Medulla oblongata (tissue), 1 donor: ENCODE results near the gene ATF7.
A peak's percentile ranks its signal among the peaks of the same experiment; 100 is the strongest.

Experiments
- DNase-seq: peaks from one replicate; pipeline ENCODE4 v3.0.0-alpha.2; 2015; ENCODE audit errors: extremely low spot score

The ATF7 gene

GRCh38 chr12:53596920-53597363, 29.2 kb downstream of the ATF7 start:
- no peak for DNase-seq

GRCh38 chr12:53594897-53595615, 31.1 kb downstream of the ATF7 start:
- DNase-seq = no peak

- DNase-seq = no peak
These were observed 32.5 kb downstream of the ATF7 start for GRCh38 chr12:53593707-53594106.

- DNase-seq = no peak
These were observed 33.2 kb downstream of the ATF7 start for GRCh38 chr12:53593031-53593430.

GRCh38 chr12:53592426-53592825, 33.8 kb downstream of the ATF7 start:
- no peak for DNase-seq

- peak; percentile 69 for DNase-seq
These were observed 34.6 kb downstream of the ATF7 start for GRCh38 chr12:53591301-53592206.

- DNase-seq = no peak
These were observed 35.5 kb downstream of the ATF7 start for GRCh38 chr12:53590652-53591051.

- no peak for DNase-seq
These were observed 36.3 kb downstream of the ATF7 start for GRCh38 chr12:53589915-53590314.

- no peak for DNase-seq
These were observed 36.8 kb downstream of the ATF7 start for GRCh38 chr12:53589423-53589822.

GRCh38 chr12:53588123-53588522, 38.1 kb downstream of the ATF7 start:
- DNase-seq = no peak

GRCh38 chr12:53586745-53587144, 39.4 kb downstream of the ATF7 start:
- no peak for DNase-seq

- no peak for DNase-seq
These were observed 40.6 kb downstream of the ATF7 start for GRCh38 chr12:53585448-53586125.

- DNase-seq = no peak
These were observed 46.6 kb downstream of the ATF7 start for GRCh38 chr12:53579545-53579955.

GRCh38 chr12:53578783-53579182, 47.4 kb downstream of the ATF7 start:
- no peak for DNase-seq

- DNase-seq = no peak
These were observed 48.2 kb downstream of the ATF7 start for GRCh38 chr12:53577941-53578352.

- DNase-seq = no peak
These were observed 50.5 kb downstream of the ATF7 start for GRCh38 chr12:53575502-53576249.

- no peak for DNase-seq
These were observed 53.9 kb downstream of the ATF7 start for GRCh38 chr12:53572134-53572758.

- no peak for DNase-seq
These were observed 54.9 kb downstream of the ATF7 start for GRCh38 chr12:53571295-53571694.

GRCh38 chr12:53568809-53569557, 57.2 kb downstream of the ATF7 start:
- no peak for DNase-seq
